ENCODE data around the gene TMPRSS4.

TMPRSS4 gene

DNA sequence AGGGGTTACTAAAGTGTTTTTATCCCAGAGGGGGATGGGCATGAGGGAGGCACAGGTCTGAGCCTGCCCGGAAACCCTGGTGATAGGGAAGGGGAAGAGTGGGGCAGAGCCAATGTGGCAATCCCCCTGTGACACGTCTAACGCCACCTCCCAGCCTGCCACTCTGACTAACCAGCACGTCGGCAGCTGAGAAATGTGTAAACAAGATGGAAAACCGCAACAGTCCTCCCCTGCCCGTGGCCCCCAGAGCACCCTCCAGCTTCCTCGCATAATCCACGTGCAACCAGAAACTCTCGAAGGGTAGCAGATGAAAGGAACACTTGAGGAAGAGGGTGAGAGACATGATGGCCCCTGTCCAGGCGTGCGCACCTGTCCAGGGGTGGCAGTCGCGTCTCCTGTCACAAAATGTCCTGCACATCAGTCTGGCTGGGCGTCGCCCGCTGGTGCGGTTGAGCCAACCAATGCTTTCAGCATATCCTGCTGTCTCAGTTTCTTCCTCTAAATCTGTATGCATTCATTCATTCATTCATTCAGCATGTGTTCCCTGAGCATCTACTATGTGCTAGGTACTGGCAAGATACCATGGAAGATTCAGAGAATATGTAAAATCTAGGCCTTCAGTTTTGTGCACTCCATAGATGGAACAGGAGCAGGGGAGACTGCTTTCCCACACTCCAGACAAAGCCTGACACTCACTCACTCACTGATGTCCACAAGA is 4.5 kb downstream of the TMPRSS4 start:
- no peak for DNase-seq

DNA sequence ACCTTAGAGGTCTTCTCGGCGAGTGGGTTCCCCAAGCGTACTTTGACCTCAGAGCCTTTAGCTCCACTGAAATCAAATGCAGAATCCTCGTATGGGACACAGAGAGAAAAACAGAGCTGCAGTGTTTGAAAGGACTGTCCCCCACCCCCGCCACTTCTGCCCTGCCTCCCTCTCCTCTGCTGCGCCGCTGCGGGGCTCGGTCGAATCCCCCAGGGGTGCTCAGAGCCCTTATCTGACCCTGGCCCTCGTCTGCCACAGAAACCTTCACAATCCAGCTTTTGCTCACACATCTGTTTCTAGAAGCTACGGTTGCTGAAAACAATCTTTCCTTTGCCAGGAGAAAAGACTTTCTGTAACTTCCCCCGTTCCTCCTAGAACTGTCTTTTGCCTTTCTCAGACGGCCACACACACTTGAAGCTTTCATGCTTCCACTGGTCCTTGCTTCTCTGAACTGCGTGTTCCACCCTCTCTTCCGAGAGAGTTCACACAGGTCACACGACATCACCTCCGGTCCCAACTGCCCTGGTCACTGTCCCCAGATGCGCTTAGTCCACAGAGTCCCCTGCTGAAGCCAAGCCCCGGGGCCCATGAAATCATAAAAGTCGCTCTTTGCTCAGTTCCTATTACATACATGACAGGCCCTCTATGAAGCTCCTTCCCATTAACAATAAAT is 6.1 kb downstream of the TMPRSS4 start:
- DNase-seq = no peak

DNA sequence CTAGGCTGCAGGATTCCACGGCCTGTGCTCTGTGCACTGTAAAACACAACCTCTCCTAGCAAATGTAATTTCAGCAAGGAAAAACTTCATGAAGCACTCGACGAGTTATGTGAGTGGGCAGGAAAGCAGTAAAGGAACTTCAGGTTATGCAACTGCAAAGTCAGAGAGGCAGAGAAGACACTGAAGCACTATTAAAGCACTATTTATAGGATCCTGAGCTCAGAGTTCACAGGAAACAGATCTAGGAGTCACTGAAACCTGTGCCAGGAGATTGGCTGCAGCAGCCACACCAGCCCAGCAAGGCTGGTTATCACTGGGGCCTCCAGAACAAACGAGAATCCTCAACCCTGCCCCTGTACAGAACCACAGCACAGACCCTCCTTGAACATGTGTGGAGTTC is 7.4 kb downstream of the TMPRSS4 start:
- no peak for DNase-seq

DNA sequence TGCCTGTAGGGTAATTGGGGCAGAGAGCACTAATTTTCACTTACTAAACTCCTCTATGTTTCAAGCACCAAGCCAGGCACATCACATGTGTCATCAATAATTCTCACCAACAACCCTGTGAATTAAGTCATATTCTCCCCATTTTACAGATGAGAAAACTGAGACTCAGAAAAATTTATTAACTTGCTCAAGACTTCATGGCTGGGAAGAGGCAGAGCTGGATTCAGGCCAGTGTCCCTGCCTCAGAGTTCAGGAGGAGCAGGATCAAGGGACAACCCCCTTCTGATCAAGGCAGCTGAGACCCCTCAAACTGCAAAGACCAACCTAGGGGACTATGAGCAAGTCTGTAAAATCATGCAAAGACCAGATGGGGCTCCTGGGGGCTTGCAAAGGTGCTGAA is 7.8 kb downstream of the TMPRSS4 start:
- DNase-seq = no peak

DNA sequence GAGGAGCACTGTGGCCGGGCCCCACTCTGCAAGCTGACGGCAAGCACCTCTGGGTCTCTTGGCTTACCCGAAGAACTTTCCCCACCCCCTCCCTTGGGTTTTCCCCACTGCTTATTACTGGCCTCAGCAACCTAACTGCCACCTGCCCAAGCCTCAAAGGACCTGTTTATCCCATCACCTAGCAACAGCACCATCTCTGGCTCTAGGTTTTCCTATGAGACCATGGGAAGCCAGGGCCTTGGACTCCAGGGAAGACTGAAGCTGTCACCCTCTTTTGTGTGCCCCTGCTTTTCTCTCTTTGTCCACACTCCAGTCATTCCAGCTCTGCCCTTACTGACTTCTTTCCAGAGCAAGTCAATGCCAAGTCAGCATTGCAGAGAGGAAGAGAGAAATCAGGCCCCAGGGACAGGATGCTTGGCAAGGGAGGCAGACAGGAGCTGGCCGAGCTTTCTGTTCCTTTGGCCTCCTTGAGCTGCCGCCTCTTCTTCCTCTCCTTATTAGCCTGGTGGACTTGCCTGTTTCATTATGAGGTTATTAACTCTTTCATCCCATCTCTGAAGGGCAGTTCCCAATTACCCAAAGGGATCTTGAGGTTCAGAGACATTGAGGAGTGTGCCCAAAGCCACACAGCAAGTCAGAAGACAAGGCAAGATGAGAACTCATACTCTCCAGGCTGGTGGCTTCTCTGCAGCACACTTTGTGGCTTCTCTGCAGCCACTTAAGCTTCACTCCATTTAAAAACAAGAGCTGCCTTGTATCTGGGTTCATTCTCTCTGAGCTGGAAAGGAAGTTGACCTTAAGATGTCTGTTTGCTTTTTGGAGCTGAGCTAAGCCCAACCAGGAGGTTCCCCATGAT is 10.3 kb downstream of the TMPRSS4 start, which contains the start of gene SMIM35:
Gene SMIM35 (minus strand): TSS at position 51 of the 856 bp plus-strand sequence. CDS start 206 bp downstream, outside the sequence.
- DNase-seq = no peak

DNA sequence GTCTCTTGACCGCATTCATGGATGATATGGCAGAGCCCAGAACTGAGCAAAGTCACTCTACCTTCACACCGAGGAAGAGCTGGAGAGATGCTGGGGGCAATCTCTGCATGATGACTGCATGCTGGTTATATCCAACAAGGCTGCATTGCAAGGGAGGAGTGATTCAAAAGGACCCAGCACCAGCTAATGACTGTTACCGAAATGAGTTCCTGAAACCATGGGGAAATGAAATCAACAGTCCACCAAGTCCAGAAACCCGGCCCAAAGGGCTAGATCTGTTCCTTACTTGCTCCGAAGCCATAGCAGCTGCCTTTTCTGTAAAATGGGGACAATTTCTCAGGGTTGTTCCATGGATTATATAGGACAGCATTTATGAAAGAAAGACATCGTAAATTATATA is 11.1 kb downstream of the TMPRSS4 start:
- no peak for DNase-seq

DNA sequence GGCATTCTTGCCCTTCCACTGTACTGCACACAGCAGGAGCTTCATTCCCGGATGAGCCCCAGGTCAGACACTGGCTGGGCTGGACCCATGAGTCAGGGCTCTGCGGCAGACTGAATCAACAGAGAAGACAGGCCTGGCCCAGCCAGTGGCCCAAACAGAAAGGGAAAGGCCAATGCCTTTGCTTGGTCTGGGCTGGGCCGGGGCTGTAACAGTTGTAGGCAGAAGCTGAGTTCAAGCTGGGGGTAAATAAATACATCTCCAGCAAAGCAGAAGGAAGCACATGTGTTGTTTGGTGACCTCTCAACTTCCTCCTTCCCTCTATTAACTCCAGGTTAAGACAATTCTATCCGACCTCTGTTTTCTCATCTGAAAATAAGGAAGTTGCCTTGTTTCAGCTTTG is 11.7 kb downstream of the TMPRSS4 start:
- no peak for DNase-seq

DNA sequence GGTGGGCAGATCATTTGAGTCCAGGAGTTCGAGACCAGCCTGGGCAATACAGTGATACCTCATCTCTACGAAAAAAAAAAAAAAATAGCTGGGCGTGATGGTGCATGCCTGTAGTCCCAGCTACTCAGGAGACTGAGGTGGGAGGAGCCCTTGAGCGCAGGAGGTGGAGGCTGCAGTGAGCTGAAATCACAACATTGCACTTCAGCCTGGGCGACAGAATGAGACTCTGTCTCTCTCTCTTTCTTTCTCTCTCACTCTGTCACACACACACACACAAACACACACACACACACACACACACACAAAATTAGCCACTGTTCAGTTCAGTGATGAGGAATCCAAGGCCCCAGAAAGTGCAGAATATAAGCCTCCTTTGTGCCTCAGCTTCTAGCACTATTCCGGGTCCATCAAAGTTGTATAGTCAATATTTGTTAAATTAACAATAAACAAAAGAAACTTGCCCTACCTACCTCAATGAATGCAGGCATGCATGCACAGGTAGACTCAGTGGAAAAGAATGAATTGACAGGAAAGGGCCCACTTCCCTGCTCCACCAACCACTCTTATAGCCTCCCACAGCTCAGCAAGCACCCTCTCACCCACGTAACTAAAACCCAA is 13.8 kb downstream of the TMPRSS4 start:
- no peak for DNase-seq

DNA sequence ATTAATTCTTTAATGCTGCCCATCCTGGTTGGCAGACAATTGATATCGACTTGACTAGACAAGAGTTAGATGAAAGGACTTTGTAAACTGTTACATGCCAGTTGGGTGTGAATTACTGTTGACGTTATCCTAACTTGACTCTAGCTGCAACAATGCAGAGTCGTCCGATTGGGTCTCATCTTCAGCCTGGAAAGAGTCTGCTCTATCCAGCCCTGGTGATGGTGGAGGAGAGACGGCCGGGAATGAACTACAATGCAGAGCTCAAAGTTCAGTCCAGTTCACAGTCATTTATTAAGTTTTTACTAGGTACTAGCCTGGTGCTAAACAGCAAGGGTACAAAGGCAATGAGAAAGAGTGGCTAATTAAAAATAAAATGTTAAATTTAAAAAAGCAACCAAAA is 14.8 kb downstream of the TMPRSS4 start:
- no peak for DNase-seq

DNA sequence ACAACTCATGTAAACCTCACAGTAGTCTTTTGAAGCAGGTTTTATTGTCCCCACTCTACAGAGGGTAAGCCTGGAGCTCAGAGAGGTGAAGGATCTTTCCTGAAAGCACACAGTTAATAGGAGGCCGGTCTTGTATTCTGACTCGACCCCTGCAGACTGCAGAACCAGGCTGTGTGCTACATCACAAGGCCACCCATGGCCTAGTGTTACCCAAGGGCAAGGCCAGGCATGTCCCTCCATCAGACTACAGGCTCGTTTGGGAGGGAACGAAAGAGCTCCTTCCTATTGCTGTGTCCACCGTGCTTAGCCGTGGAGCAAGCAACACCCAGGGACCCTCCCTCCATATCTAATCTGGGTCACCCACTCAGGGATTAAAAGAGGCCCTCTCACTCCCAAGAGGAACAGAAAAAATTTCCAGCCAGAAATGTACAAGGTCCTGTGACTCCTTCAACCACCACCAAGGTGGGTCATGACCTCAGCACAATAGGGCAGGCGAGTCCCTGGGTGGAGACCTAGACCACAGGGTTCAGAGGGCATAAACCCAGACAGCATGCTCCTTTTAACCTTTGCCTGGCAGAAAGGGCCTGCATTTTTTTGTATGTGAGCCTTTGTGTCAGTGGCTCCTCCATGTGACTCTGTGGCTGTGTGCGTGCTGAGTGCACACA is 16.2 kb downstream of the TMPRSS4 start:
- no peak for DNase-seq

DNA sequence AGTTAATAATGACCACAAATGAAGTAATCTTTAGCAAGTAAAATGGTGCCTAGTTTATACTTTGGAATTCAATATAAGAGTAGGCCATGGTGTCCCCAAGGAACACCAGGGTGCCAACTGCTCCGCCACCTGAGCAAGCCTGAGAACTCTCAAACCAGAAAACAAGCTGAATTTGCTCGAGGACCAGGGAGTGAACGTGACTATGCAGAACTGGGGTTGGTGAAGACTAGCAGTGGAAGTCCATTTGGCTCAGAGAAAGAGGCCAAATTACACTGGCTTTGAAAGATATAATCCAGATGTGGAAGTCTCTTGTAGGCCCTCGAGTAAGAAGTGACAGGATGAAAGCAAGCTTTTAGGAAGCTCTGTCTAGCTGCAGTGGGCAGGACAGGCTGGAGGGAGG is 18.6 kb downstream of the TMPRSS4 start:
- DNase-seq = no peak

DNA sequence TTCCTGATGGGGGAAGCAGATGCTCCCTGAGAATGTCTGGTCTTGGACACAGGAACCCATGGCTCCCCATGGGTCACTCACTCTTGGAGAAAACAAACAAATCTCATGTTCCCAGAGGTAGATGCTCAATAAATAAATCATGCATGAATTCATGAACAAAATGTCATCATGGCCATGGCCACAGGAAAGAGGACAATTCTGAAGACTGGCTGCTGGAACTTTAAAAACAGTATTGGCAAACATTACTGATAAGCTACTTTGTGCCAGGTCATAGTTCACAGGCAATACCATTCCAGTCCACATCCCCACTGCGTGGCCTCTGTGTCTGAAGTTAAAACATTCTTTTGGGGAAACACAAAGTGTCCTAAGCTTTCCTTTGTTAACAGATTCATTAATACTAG is 19.1 kb downstream of the TMPRSS4 start:
- DNase-seq = no peak

DNA sequence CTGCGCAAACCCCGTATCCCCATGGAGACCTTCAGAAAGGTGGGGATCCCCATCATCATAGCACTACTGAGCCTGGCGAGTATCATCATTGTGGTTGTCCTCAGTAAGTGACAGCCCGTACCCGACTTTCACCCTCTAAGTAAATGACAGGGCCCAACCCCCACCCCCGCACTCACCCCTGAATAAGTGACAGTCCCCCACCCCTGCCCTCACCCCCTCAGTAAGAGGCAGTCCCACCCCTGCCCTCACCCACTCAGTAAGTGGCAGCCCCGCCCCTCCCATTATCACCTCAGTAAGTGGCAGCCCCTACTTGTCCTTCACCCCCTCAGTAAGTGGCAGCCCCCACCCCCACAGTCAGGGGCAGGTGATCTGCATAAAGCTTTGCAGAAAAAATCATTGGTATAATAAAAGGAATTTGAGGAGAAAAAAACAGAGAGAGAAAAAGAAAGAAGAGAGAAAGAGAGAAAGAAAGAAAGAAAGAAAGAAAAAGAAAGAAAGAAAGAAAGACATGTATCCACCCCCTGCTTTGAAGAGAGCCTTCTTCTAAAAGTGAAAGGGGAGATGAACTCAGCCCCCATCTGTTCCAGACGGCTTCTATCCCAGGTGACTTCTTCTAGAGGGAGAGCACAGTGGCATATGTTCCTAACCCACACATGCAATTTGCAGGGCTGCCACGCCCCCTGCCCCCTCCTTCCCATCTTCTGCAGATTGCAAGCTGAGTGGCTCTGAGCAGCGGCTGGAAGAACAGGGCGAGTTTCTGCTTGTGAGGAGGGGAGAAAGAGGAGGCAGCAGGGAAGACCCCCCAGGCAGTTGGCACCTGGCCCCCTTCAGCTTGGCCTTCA is 22.3 kb downstream of the TMPRSS4 start:
- DNase-seq = peak; percentile 59

DNA sequence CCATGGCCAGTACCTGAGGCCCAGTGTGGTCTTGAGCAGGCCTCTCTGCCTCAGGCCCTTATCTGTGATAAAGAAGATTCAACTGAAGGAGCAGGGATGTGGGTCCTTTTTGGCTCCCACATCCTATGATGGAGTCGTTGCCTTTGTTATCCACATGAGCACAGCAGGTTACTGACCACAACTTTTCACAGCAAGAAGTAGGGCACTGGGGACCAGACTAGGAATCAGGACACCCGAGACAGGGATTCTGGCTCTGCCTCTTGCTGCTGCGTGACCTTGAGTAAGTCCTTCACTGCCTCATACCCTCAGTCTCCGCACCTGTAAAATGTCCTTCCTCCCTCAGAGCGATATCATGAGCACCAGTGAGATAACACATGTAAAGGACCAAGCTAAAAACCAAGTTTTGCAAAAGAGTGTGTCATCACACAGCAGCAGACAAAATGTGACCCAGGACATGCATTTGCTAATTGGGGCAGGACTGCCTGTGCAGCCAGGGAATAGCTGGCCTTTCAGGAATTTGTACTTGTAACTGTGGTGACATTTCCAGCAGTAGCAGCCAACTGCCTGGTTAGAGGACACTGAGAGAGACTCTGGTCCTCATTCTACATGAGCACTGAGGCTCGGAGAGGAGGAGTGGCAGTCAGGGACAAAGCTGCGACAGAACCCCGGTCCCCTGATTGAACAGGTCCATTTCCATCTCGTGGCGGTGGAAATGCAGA is 23.1 kb downstream of the TMPRSS4 start:
- no peak for DNase-seq

DNA sequence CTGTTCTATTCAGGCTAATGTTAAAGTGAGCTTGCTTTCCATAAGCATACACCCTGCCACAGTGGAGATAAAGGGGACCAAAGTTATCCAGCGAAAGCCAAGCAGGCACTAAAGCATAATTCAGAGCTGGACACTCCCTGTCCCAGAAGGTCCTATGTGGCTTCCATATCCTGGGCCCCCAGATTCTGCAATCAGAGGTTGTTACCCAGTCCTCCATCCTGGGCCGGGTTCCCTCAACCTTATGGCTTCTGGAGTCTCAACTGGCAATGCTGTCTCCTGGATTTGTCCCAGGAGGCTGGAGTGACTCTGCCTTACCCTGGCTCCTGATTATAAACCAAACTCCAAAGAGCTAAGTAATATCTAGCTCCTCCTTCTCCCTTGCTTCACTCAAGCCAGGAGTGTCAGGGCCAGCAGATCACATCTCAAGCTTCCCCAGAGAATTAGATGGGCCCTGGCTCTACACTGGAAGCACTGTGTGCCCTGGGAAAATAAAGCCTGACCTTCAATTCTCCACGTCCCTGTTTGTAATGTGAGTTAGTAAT is 23.9 kb downstream of the TMPRSS4 start:
- DNase-seq = no peak

DNA sequence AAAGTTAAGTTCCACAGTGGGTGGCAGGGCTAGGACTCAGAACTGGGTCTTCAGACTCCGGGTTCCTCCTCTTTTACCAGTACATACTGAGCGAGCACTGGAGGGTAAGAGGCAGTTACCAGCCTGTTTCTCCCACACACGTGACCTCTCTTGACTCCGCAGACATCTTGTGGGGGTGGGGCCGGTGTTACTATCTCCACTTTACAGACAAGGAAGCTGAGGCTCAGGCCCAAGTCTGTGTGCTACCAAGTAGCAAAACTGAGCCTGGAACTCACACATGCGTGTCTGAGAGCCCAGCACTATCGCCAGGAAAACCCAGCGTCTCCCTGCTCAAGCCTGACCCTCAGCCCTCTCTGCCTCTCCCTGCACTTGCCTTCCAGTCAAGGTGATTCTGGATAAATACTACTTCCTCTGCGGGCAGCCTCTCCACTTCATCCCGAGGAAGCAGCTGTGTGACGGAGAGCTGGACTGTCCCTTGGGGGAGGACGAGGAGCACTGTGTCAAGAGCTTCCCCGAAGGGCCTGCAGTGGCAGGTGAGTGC is 25.9 kb downstream of the TMPRSS4 start:
- DNase-seq = no peak

DNA sequence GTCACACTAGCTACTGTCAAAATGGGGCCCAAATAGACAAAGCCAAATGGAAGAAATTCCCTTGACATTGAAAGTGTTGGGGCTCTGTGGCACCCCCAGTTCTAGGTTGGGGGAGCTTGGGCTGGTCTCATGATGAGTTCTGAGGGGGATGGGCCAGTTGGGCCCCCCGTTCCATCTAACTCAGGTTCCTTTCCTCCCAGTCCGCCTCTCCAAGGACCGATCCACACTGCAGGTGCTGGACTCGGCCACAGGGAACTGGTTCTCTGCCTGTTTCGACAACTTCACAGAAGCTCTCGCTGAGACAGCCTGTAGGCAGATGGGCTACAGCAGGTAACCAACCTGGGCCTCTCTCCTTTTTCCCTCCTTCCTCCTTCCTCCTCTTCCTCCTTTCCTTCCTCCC is 27.6 kb downstream of the TMPRSS4 start:
- DNase-seq = no peak

DNA sequence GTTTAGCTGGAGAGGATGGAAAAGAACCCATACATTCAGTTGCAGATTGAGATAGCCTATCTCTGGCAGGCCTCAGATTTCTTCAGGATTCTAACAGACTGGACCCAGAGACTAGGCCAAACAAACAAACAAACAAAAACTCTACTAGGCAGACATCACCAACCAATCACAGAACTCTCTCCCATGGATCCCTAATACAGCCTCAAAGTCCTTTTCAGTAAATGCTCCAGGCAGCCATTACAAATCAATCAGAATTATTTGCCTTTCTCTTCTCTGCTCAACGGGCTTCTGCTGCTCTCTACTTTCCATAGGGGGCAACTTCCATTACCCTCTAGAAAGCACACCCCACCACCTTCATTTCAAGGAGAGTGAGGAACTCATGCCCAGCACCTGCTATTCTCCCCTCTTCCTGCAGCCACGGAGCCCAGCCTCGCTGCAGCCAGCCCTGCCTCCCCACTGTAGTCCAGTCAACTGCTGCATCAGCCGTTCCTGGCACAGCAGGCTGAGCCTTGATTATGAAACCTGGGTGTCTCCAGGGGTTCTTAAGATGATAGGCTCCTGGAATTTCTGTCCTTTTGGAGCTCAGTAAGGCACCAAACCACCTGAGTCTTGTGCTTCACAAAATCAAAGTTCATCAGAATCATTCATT is 28.9 kb downstream of the TMPRSS4 start:
- DNase-seq = no peak

DNA sequence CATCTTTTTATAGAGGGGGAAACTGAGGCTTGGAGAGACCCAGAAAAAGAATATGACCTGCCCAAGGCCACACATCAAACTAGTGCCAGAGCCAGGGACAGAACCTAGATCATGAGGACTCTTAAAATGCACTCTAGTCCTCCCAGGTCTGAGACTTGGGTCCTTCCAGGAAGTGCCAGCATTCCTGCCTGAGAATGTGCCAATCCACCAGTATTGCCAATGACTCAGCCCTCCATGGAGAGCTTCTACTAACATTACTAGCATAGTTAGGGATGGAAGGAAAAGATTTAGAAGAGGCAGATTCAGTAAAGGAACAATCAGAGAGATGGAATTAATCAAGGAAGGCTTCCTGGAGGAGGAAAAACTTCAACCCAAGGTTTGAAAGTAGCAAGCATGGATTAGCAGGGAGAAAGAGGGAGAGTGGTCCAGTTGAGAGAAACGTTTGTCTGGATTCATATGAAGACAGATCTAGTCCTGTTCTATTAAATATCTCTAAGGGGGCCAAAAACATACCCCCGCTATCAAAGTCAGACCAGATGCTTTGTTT is 30.0 kb downstream of the TMPRSS4 start:
- DNase-seq = no peak

DNA sequence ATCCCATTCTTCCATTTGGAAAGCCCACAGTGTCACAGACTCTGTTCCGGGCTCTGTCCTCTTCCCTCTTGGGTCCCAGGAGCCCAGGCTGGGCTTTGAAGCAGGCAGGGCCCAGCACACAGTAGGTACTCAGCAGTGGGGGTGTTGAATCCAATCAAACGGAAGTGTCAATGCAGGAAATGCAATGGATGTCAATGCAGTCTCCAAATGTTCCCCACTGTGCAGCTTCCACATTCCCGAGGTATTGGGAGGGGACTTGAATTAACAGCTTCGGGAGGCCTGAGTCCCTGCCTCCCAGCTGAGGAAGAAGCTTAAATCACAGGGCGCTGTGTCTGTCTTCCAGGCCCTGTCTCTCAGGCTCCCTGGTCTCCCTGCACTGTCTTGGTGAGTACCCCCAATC is 31.6 kb downstream of the TMPRSS4 start:
- no peak for DNase-seq
